SJCRH30 (cell line): ENCODE measurements around the gene ZFP30. TPM values are rescaled to one million over a fixed set of nuclear protein-coding genes. Genes with fewer than 3 reads are reported as not detected.
"Not testable (repeated sequence)": the region's sequence is repeated elsewhere in the genome, so short reads cannot be mapped to it uniquely, and the experiment has no call there.

Experiments used
- DNase-seq, 2 experiments: peaks; one replicate each; pipeline ENCODE4 v3.0.0-alpha.2; 2015 to 2020
- H3K27ac ChIP-seq: fragments of 250-450 bp; sonication (Bioruptor Pico); 2 replicates; pipeline ENCODE4 v1.5.1; 2020; ENCODE audit warnings: mild to moderate bottlenecking, moderate library complexity
- H3K27me3 ChIP-seq: fragments of 250-450 bp; sonication (Bioruptor Pico); 2 replicates; pipeline ENCODE4 v1.5.1; 2020; ENCODE audit warnings: mild to moderate bottlenecking, moderate library complexity
- H3K36me3 ChIP-seq: fragments of 250-450 bp; sonication (Bioruptor Pico); 2 replicates; pipeline ENCODE4 v1.5.1; 2020; ENCODE audit warnings: mild to moderate bottlenecking, moderate library complexity
- H3K4me1 ChIP-seq: fragments of 250-450 bp; sonication (Bioruptor Pico); 2 replicates; pipeline ENCODE4 v1.5.1; 2020; ENCODE audit warnings: mild to moderate bottlenecking, moderate library complexity
- H3K4me3 ChIP-seq: fragments of 250-450 bp; sonication (Bioruptor Pico); 2 replicates; pipeline ENCODE4 v1.5.1; 2020; ENCODE audit warnings: mild to moderate bottlenecking, moderate library complexity
- H3K9me3 ChIP-seq: fragments of 250-450 bp; sonication (Bioruptor Pico); replicated peaks from 2 replicates; pipeline ENCODE4 v1.5.1; 2020; ENCODE audit warnings: mild to moderate bottlenecking, moderate library complexity
- total RNA-seq: library from RNA; depleted of rRNA; stranded (reverse); fragments of >200 nt; shearing (Covaris generic); gene quantifications from 2 replicates; pipeline ENCODE4 v1.2.3, GENCODE V29; 2014; rRNA removed

Gene ZFP30
- 25.3 and 29.7 TPM in 2 replicates for total RNA-seq

DNA sequence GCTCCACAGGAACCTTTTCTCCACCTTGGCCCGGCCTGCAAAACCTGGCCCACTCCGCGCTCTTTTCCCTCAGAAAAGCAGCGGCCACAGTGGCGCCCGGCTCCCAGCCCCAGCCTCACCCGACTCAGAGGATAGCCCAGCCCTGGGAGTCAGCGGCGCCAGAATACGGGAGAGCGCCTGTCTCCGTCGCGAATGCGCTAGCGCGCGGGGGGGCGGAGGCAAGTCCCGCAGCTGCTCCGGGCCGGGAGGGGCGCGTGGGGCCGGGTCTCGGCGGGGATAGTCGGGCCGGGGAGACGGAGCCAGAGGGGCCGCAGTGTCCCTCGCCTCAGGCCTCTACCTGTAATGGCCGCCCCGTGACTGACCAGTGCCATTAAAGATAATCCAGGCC lies at the start of gene ZFP30:
Gene ZFP30 (minus strand): TSS at position 165 of the 388 bp plus-strand sequence. CDS start 7,643 bp downstream, outside the sequence.
- Histone ChIP-seq H3K4me3 (peak within 1 kb of the TSS; percentile 68), H3K36me3 (peaks cover 10% of the 10 kb centered on the region), H3K27me3 (no peaks in the 10 kb centered on the region), H3K9me3 (peaks cover 11% of the 10 kb centered on the region; the same call in 1 of the 2 replicates), H3K4me1 (0 out of 2 replicates have a peak, but pooled peaks cover 7% of the 10 kb centered on the region), H3K27ac (peak within 1 kb of the TSS; percentile 73)
- DNase-seq, result peak; percentile 95 to 96

DNA sequence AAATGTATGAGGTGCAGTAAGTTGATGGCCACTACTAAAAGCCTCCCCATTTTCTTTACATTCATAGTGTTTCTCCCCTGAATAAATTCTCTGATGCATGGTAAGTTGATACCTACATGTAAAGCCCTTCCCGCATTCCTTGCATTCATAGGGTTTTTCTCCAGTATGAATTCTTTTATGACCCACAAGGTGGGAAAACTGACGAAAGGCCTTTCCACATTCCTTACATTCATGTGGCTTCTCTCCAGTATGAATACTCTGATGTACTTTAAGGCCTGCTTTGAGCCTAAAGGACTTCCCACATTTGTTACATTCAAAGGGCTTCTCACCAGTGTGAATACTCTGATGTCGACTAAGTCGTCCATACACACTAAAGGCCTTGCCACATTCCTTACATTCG lies 43.8 kb upstream of the ZFP30 start:
- Histone ChIP-seq H3K27ac (peak overlapping the region; percentile 31; the same call in 1 of the 2 replicates), H3K4me3 (no peak overlapping the region), H3K4me1 (no peaks in the 10 kb centered on the region; the same call in 1 of the 2 replicates), H3K36me3 (peaks cover 52% of the 10 kb centered on the region), H3K27me3 (no peaks in the 10 kb centered on the region), H3K9me3 (peaks cover 31% of the 10 kb centered on the region)
- peak in 1 of 2 experiments; percentile 8 for DNase-seq

DNA sequence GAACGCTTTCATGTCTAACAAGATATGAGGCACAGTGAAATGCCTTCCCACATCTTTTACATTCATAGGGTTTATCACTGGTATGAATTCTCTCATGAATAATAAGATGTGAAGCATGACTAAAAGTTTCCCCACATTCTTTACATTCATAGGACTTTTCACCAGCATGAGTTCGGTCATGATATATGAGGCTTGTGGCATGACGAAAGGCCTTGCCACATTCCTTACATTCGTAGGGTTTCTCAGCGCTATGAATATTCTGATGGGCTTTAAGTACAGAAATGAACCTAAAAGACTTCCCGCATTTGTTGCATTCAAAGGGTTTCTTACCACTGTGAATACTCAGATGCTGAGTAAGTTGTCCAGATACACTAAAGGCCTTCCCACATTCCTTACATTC lies 43.0 kb upstream of the ZFP30 start:
- Histone ChIP-seq H3K36me3 (peaks cover 45% of the 10 kb centered on the region), H3K27me3 (no peaks in the 10 kb centered on the region), H3K27ac (peak overlapping the region; percentile 31; the same call in 1 of the 2 replicates), H3K4me3 (no peak overlapping the region), H3K9me3 (peaks cover 32% of the 10 kb centered on the region), H3K4me1 (no peaks in the 10 kb centered on the region; the same call in 1 of the 2 replicates)
- DNase-seq, result no peak

DNA sequence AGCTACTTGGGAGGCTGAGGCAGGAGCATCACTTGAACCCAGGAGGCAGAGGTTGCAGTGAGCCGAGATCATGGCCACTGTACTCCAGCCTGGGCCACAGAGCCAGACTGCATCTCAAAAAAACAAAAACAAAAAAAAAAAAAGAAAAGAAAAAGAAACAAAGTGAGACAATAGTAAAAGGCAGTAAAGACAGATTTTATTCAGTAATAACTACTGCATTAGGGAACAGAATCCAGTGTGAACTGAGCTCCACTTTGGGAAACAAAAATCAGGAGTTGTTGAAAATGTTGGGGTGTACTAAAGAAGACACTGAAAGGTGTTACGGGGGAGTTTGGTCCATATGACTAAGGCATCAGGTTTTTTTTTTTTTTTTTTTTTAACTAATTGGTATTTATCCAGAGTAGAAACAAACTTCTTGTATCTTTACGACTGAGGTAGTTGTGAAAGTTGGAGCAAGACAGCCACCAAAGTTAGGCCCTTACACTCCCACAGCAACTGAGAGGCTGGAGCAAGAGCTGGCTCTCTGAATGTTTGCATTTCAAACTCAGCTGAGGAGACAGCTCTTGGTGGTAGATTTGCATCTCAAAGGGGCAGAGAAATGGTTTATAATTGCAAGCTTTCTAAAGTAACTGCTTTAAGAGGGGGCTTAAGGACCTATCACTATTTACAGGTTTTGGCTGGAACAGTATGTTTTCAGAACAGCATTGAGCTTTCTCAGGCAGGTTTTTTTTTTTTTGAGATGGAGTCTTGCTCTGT lies 40.1 kb upstream of the ZFP30 start:
- Histone ChIP-seq H3K4me3 (no peak overlapping the region), H3K27me3 (no peaks in the 10 kb centered on the region), H3K36me3 (peaks cover 27% of the 10 kb centered on the region), H3K9me3 (peaks cover 32% of the 10 kb centered on the region), H3K4me1 (no peaks in the 10 kb centered on the region; the same call in 1 of the 2 replicates), H3K27ac (no peak overlapping the region)
- DNase-seq, result no peak

DNA sequence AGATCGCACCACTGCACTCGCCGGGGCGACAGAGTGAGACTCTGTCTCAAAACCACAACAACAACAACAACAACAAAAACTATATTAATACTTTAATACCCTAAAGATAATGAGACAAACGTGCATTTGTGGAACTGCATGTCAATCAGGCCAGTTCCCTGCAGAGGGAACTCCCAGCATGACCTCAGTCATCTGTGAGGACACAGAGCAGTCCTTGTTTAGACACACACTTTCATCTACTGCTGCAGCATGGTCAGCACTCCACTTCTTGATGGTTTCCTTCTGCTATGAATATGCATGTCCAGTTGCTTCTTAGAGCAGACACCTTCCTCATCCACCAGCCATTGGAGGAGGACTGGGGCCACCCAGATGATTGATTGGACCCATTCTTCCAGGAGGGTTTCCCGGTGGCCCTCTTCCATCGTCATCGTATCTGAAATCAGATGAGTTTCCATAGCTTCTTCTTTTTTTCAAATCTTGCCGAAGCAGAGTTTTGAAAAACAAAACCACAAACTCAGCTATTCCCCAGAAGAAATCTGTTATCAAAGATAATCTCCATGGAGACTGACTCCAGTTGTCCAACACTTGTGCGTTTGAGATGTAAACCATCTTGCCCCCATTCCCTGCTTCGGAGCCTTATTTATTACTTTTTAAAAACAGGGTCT lies 37.8 kb upstream of the ZFP30 start:
- H3K27me3 ChIP-seq, result no peaks in the 10 kb centered on the region
- H3K4me3 ChIP-seq, result peak overlapping the region; percentile 72; the same call in 1 of the 2 replicates
- no peaks in the 10 kb centered on the region for H3K4me1 ChIP-seq
- no peak overlapping the region for H3K27ac ChIP-seq
- peaks cover 16% of the 10 kb centered on the region; the same call in 1 of the 2 replicates for H3K9me3 ChIP-seq
- DNase-seq, result no peak
- H3K36me3 ChIP-seq, result peaks cover 7% of the 10 kb centered on the region; the same call in 1 of the 2 replicates

DNA sequence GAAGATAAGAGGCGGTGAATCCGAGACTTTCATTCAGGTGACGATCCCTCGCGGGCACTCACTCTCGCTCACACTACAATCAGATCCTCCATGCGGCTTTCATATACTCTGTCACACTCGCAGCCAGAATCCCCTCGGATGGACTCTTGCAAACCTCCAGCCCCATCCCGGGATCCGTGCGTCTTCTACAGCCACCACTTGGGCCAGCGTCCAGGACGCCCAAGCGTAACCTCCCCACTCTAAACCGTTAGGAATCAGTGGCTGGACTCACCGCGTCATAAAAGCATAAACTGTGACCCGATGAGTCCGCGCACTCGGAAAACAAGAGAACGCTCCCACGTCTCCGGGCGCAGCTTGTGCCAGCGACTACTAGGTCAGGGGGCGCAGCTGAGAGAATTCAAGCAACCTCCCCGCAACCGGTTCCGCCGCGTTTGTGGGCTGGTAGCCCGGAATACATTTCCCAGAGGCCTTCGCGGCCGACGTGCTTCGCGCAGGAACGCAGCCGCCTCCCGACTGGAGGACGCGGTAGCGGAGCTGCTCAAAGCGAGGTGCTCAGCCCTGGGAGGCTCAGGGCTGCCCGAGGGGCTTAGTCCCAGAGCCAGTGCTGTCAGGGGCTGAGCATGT lies 36.7 kb upstream of the ZFP30 start:
- H3K4me1 ChIP-seq, result no peaks in the 10 kb centered on the region
- 0 out of 2 replicates have a peak, but pooled peaks cover 3% of the 10 kb centered on the region for H3K36me3 ChIP-seq
- 0 out of 2 replicates have a peak, but pooled peaks cover 13% of the 10 kb centered on the region for H3K9me3 ChIP-seq
- no peaks in the 10 kb centered on the region for H3K27me3 ChIP-seq
- DNase-seq, result peak; percentile 93 to 94
- H3K27ac ChIP-seq, result peak overlapping the region; percentile 74
- H3K4me3 ChIP-seq, result peak overlapping the region; percentile 72

DNA sequence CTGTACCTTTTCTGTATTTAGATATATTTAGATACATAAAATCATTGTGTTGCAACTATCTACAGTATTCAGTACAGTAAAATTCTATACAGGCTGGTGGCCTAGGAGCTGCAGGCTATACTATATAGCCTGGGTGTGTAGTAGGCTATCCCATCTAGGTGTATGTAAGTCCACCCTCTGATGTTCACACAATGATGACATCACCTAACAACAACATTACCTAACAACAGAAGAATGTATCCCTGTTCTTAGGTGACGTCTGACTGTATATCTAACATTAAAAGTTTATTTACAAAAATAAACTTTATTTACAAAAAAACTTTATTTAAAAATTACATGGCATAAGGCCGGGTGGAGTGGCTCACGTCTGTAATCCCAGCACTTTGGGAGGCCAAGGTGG lies 28.3 kb upstream of the ZFP30 start:
- Histone ChIP-seq H3K4me3 (no peak overlapping the region), H3K27ac (no peak overlapping the region), H3K36me3 (no peaks in the 10 kb centered on the region; the same call in none of the 2 replicates), H3K4me1 (no peaks in the 10 kb centered on the region), H3K9me3 (peaks cover 11% of the 10 kb centered on the region), H3K27me3 (no peaks in the 10 kb centered on the region)
- no peak for DNase-seq

DNA sequence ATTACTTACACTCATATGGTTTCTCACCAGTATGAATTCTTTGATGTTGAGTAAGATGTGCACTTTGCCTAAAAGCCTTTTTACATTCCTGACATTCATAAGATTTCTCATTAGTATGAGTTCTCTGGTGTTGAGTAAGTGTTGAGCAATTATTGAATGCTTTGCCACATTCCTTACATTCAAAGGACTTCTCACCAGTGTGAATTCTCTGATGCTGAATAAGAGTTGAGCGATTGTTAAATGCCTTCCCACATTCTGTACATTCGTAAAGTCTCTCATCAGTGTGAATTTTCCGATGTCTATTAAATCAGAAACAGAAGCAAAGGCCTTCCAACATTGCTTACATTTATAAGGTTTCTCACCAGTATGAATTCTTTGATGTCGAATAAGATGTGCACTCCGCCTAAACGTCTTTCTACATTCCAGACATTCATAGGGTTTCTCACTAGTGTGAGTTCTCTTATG lies 14.2 kb upstream of the ZFP30 start:
- no peaks in the 10 kb centered on the region for H3K4me1 ChIP-seq
- no peak for DNase-seq
- H3K27me3 ChIP-seq, result no peaks in the 10 kb centered on the region
- no peaks in the 10 kb centered on the region for H3K36me3 ChIP-seq
- peaks cover 39% of the 10 kb centered on the region for H3K9me3 ChIP-seq
- no peak overlapping the region for H3K27ac ChIP-seq
- no peak overlapping the region for H3K4me3 ChIP-seq

DNA sequence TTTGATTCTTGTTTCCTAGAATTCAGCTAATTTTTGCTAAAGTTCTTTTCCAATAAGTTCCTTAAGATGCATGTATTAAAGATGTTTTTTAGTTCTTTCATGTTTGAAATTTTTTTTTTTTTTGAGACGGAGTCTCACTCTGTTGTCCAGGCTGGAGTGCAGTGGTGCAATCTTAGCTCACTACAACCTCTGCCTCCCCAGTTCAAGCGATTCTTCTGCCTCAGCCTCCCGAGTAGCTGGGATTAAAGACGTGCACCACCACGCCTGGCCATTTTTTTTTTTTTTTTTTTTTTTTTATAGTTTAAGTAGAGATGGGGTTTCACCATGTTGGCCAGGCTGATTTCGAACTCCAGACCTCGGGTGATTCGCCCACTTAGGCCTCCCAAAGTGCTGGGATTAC lies 1.9 kb upstream of the ZFP30 start:
- H3K27ac ChIP-seq, H3K4me1 ChIP-seq, DNase-seq, H3K9me3 ChIP-seq, H3K27me3 ChIP-seq, H3K36me3 ChIP-seq, H3K4me3 ChIP-seq: not testable (repeated sequence)

DNA sequence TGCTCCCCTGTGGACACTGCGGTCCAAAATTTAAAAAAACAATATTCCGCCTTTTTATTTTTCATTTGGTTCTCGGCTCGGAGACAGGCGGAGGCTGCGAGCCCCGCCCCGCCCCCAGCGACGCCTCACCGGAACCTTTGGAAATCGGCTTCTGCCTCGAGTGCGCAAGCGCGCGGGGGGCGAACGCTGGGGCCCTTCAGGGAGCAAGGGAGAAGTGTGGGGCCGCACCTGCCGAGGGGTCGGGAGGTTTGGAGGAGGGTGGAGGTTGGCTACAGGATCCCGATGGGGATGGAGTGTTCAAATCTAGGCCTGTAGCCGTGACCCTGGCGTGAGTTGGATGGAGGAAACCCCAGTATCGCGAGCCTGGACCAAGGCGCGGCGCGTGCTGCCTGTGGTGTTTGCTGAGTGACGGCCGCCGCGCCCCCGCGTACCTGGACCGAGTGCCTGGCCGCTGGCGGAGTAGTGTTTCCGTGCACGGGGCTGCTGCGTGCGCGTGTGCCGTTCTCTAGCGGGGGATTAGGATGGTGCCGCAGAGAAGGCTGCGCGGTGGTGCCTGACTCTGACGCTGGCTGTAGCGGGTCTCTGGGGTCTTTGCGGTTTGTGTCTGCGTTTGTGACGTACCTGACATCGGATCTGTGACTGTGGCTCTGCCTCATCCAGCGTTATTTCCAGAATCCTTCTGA lies 565 bp upstream of the ZFP30 start:
- peaks cover 11% of the 10 kb centered on the region; the same call in 1 of the 2 replicates for H3K9me3 ChIP-seq
- peak overlapping the region; percentile 73 for H3K27ac ChIP-seq
- H3K4me1 ChIP-seq, result 0 out of 2 replicates have a peak, but pooled peaks cover 7% of the 10 kb centered on the region
- no peaks in the 10 kb centered on the region for H3K27me3 ChIP-seq
- H3K4me3 ChIP-seq, result peak overlapping the region; percentile 68
- H3K36me3 ChIP-seq, result peaks cover 10% of the 10 kb centered on the region
- DNase-seq, result peak; percentile 91 to 92

DNA sequence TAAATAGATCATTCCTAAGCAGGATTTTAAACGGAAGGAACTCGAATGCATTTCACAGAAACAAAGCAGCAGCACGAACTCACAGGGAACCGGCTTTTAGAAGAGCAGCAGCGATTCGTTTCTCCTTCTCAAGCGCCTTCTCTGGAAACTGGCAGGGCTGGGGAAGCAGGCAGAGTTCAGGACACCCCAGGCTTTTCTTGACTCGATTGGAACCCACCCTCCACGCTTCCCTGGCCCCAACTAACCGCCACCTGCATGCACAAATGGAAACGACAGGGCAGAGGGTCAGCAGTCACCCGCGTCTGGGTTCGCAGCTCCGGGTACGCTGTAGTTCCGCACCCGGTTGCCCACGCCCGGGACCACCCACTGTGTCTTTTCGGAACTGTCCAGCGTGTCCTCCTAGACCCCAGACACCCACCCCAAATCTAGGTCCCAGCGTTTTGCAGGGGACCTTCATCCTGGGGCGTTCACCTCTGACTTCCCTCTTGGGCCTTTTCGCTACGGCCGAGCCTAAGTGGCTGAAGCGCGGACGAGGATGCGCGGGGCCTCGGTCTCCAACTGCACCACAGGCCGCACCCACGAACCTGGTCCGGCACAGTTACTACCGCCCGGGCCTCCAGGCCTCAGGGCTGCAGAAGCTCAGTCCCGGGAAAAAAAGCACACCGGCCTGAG lies 500 bp downstream of the ZFP30 start:
- Histone ChIP-seq H3K9me3 (peaks cover 11% of the 10 kb centered on the region; the same call in 1 of the 2 replicates), H3K27ac (peak overlapping the region; percentile 73), H3K27me3 (no peaks in the 10 kb centered on the region), H3K4me1 (0 out of 2 replicates have a peak, but pooled peaks cover 7% of the 10 kb centered on the region), H3K36me3 (peaks cover 15% of the 10 kb centered on the region), H3K4me3 (peak overlapping the region; percentile 68)
- peak; percentile 59 to 70 for DNase-seq

DNA sequence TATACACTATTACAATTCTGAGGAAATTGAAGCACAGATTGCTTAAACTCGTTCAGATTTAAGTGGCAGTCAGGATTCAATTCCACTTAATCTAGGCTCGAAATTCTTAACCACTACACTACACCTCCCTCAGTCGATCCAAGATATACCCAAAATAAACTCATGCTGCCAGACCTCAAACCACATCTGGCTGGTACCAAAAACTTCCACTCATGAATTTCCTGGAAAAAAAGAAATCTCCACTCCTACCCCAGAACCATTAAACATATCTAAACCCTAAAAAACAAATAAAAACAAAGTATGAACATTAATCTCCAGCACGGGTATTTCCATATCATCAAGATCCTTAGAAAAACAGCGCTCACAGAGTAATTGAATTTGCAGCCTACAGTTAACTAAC lies 1.1 kb downstream of the ZFP30 start:
- Histone ChIP-seq H3K27me3 (no peaks in the 10 kb centered on the region), H3K4me1 (0 out of 2 replicates have a peak, but pooled peaks cover 7% of the 10 kb centered on the region), H3K4me3 (peak overlapping the region; percentile 68), H3K9me3 (peaks cover 11% of the 10 kb centered on the region; the same call in 1 of the 2 replicates), H3K36me3 (peaks cover 21% of the 10 kb centered on the region), H3K27ac (peak overlapping the region; percentile 73)
- no peak for DNase-seq

DNA sequence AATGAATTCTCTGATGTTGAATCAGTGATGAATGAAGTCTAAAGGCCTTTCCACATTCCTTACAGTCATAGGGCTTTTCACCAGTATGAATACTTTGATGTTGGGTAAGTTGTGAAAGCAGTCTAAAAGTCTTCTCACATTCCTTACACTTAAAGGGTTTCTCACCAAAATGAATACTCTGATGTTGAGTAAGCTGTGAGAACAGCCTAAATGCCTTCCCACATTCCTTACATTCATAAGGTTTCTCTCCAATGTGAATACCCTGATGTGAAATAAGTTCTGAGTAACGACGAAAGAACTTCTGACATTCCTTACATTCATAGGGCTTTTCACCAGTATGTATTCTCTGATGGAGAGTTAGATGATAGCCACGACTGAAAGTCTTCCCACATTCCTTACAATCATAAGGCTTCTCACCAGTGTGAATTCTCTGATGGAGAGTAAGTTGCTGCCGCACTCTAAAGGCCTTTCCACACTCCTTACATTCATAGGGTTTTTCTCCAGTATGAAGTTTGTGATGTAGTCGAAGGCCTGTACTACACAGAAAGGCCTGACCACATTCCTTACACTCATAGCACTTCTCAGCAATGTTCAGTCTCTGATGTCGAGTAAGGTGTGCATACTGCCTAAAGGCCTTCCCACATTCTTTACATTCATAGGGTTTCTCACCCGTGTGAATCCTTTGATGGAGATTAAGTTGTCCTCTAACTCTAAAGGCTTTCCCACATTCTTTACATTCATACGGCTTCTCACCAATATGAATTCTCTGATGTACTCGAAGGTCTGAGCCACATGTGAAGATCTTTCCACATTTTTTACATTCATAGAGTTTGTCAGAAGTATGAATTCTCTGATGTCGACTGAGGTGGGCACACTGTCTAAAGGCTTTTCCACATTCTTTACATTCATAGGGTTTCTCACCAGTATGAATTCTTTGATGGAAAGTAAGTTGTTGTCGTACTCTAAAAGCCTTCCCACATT lies 19.9 kb downstream of the ZFP30 start:
- H3K36me3 ChIP-seq, result peaks cover 60% of the 10 kb centered on the region
- no peaks in the 10 kb centered on the region for H3K4me1 ChIP-seq
- no peak overlapping the region for H3K27ac ChIP-seq
- no peaks in the 10 kb centered on the region for H3K27me3 ChIP-seq
- peaks cover 56% of the 10 kb centered on the region for H3K9me3 ChIP-seq
- H3K4me3 ChIP-seq, result no peak overlapping the region
- no peak for DNase-seq
